ENCODE measurements around the gene PSD2. TPM values are rescaled to one million over a fixed set of nuclear protein-coding genes. Genes with fewer than 3 reads are reported as not detected.

Gene PSD2
- total and polyA plus RNA-seq, 2 donors (not counting 1 experiment from before 2014, with no cell fraction given): 0.10 to 0.17 TPM

DNA sequence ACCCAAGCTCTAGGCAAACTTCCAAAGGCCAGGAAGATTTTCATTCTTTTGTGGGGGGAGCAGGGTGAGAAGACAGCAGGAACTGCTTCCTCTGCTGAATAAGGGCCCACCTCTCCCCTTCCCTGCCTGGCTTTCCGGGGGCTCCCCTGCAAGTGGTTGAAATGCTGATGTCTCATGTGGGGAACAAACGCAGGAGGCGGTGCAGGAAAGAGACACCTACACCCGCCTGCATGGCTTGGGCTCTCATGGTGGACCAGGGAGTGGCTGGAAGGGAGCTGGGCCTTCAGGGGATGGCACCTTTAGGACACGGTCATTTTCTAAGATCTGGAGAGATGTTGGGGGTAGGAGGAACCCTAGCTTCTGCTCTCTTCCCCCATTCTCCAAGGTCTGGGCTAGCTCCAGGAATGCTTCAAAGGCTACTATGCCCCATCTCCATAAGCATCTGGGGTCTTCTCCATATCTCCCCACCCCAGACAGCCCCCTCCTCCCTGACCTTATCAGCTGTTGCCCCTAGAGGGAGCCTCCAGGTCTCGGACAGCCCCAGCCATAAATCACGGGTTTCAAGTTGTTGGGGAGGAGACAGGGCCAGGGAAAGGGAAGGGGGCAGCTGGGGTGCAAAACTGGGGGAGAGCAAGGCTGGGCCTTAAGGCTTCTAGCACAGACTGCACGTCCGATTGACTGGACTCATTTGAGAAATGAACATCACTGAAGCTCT lies 76.6 kb downstream of the PSD2 start:
- ATAC-seq (ENCODE audit: low read depth) (no peak), DNase-seq (no peak)
- Histone ChIP-seq H3K79me2 (ENCODE audit: control insufficient read depth, insufficient read depth, low read length) (no peaks in the 10 kb centered on the region), H3K4me2 (replicated peaks; ENCODE audit: low read depth, low read length, poor library complexity, severe bottlenecking) (no peak overlapping the region), H3K9me3 (ENCODE audit: control extremely low read depth in 1 of 3, control insufficient read depth in 2 of 3, insufficient read depth in 1 of 3, low read length in 2 of 3) (no peaks in the 10 kb centered on the region), H2AFZ (ENCODE audit: insufficient read depth, low read depth, low read length, poor library complexity, severe bottlenecking) (no peak overlapping the region), H3K27me3 (replicated peaks in 1 of 4; ENCODE audit: control extremely low read depth in 1 of 4, control insufficient read depth in 3 of 4, insufficient read depth in 4 of 4, low read length in 3 of 4) (peaks cover 0 to 16% (median 3%) of the 10 kb centered on the region in 4 experiments), H3K4me3 (ENCODE audit: control extremely low read depth in 1 of 5, extremely low read depth in 1 of 5, insufficient read depth in 1 of 5, low read depth in 2 of 5, low read length in 4 of 5) (no peak overlapping the region), H3K36me3 (replicated peaks in 1 of 2; ENCODE audit: control extremely low read depth in 1 of 2, control insufficient read depth in 1 of 2, extremely low read depth in 1 of 2, insufficient read depth in 2 of 2, low read length in 1 of 2) (no peaks in the 10 kb centered on the region), H3K27ac (ENCODE audit: low read length in 2 of 2) (no peak overlapping the region), H3K4me1 (ENCODE audit: control insufficient read depth in 2 of 2, insufficient read depth in 2 of 2, low read length in 2 of 2) (no peaks in the 10 kb centered on the region), H4K20me1 (ENCODE audit: control insufficient read depth, insufficient read depth, low read length, poor library complexity, severe bottlenecking) (no peaks in the 10 kb centered on the region), H3K9ac (ENCODE audit: low read length) (no peak overlapping the region)
- no peak for TF ChIP-seq EZH2 (IDR thresholded peaks at IDR 0.05; ENCODE audit: borderline replicate concordance, insufficient read depth, low read depth, low read length, poor library complexity, severe bottlenecking)
- TF ChIP-seq, protein P1, sequence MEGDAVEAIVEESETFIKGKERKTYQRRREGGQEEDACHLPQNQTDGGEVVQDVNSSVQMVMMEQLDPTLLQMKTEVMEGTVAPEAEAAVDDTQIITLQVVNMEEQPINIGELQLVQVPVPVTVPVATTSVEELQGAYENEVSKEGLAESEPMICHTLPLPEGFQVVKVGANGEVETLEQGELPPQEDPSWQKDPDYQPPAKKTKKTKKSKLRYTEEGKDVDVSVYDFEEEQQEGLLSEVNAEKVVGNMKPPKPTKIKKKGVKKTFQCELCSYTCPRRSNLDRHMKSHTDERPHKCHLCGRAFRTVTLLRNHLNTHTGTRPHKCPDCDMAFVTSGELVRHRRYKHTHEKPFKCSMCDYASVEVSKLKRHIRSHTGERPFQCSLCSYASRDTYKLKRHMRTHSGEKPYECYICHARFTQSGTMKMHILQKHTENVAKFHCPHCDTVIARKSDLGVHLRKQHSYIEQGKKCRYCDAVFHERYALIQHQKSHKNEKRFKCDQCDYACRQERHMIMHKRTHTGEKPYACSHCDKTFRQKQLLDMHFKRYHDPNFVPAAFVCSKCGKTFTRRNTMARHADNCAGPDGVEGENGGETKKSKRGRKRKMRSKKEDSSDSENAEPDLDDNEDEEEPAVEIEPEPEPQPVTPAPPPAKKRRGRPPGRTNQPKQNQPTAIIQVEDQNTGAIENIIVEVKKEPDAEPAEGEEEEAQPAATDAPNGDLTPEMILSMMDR (IDR thresholded peaks at IDR 0.05): no peak
- CTCF ChIA-PET: interaction anchor here (0.9 to 1.1 kb wide), 2 partner anchors 13 to 85 kb away, joined by 4 to 5 read pairs; no protein-coding TSS in a partner anchor
- Mint-ChIP-seq H3K4me3 (no peak overlapping the region), H3K27ac (no peak overlapping the region), H3K9me3 (ENCODE audit: insufficient read depth) (peaks cover 4% of the 10 kb centered on the region), H3K27me3 (peaks cover 33% of the 10 kb centered on the region), H3K4me1 (no peaks in the 10 kb centered on the region)
- intact Hi-C loops (cut with micrococcal nuclease): no loop called here
- POLR2A ChIA-PET: no interaction called here
- WGBS (ENCODE audit: insufficient coverage): 87% methylated on average over 6 of the region's 9 CpGs
